ENCODE results near the gene CACHD1. TPM values are rescaled to one million over a fixed set of nuclear protein-coding genes. Genes with fewer than 3 reads are reported as not detected.

Gene CACHD1
- total and polyA plus RNA-seq, 3 donors from 2014 or later, result 7.4 to 10.3 (median 8.3) TPM

DNA sequence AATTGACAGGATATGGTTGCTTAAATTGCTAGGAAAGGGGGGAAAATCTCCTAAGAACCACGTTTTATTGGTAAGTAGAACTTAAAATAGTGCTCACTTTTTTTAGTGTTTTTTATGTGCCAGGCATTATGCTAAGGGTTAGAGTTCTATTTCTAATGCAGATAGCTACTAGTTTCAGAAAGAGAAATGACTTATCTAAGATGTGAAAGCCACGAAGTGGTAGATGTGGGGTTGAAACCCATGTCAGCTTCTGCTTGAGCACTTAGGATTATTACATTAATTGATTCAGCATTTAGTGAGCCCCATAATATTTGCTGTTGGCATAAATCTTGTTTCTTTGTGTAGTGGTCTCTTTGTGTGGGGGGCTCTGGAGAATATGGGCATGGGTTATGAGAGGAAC lies 24.7 kb downstream of the CACHD1 start:
- 34 to 44% methylated on average over 2 of the region's 2 CpGs for WGBS, 2 donors
- H3K4me3 ChIP-seq, result no peak overlapping the region
- TF ChIP-seq POLR2A (IDR thresholded peaks at IDR 0.05), result no peak
- TF ChIP-seq, protein P1, sequence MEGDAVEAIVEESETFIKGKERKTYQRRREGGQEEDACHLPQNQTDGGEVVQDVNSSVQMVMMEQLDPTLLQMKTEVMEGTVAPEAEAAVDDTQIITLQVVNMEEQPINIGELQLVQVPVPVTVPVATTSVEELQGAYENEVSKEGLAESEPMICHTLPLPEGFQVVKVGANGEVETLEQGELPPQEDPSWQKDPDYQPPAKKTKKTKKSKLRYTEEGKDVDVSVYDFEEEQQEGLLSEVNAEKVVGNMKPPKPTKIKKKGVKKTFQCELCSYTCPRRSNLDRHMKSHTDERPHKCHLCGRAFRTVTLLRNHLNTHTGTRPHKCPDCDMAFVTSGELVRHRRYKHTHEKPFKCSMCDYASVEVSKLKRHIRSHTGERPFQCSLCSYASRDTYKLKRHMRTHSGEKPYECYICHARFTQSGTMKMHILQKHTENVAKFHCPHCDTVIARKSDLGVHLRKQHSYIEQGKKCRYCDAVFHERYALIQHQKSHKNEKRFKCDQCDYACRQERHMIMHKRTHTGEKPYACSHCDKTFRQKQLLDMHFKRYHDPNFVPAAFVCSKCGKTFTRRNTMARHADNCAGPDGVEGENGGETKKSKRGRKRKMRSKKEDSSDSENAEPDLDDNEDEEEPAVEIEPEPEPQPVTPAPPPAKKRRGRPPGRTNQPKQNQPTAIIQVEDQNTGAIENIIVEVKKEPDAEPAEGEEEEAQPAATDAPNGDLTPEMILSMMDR (IDR thresholded peaks at IDR 0.05), result no peak
- no peak overlapping the region for H3K27ac ChIP-seq
- no peaks in the 10 kb centered on the region for H3K9me3 ChIP-seq
- no peaks in the 10 kb centered on the region for H3K36me3 ChIP-seq (ENCODE audit: low read depth, missing control alignments)
- no peaks in the 10 kb centered on the region for H3K27me3 ChIP-seq
- no peak for DNase-seq
- no peaks in the 10 kb centered on the region for H3K4me1 ChIP-seq
- intact Hi-C loops (cut with DNase I; ENCODE audit: low total_unique reads), result no loop called here

DNA sequence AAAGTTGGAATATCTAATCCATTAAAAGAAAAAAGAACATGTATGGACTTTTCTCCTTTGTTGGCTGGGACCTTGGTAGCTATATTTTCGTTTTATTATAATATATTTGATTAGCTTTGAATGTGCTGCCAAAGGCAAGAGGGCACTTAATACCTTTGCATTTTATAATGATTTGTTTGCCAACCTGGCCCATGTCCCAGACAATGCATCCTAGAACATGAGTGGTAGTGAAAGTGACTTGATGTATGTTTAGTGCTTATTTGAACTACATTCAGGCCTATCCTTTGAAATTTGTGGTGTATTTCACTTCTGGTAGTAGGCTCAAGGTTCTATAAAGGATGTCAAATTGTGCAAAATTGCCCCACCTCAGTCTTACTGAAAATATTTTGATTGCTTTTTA lies 25.9 kb downstream of the CACHD1 start:
- Histone ChIP-seq H3K9me3 (no peaks in the 10 kb centered on the region), H3K27me3 (no peaks in the 10 kb centered on the region), H3K4me3 (no peak overlapping the region), H3K36me3 (ENCODE audit: low read depth, missing control alignments) (no peaks in the 10 kb centered on the region), H3K27ac (no peak overlapping the region), H3K4me1 (no peaks in the 10 kb centered on the region)
- 64 to 70% methylated on average over 1 of the region's 1 CpG for WGBS, 2 donors
- no peak for DNase-seq
- intact Hi-C loops (cut with DNase I; ENCODE audit: low total_unique reads), result no loop called here
- no peak for TF ChIP-seq POLR2A (IDR thresholded peaks at IDR 0.05)
- TF ChIP-seq, protein P1 (IDR thresholded peaks at IDR 0.05), result no peak

DNA sequence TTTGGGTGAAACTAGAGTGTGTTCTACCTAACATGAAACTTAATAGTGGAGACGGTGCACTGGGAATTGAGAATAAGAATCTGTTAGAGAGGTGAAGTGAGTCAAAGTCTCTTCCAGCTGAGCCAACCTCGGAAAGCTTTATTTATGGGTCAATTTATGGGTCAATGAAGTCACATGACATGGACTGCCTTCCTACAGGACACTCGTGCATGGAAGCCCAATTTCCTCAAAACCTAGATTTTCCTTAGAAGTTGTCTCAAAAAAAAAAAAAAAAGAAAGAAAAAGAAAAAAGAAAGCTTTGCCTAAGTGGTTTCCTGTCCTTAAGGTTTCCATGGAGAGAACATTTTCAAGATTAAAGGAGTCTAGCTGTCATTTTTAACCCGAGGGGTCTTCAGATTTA lies 26.7 kb downstream of the CACHD1 start:
- Histone ChIP-seq H3K4me1 (no peaks in the 10 kb centered on the region), H3K36me3 (ENCODE audit: low read depth, missing control alignments) (no peaks in the 10 kb centered on the region), H3K27ac (no peak overlapping the region), H3K27me3 (no peaks in the 10 kb centered on the region), H3K4me3 (no peak overlapping the region), H3K9me3 (no peaks in the 10 kb centered on the region)
- DNase-seq, result no peak
- intact Hi-C loops (cut with DNase I; ENCODE audit: low total_unique reads), result no loop called here
- TF ChIP-seq POLR2A (IDR thresholded peaks at IDR 0.05), result no peak
- TF ChIP-seq, protein P1 (IDR thresholded peaks at IDR 0.05), result no peak
- WGBS, 2 donors, result 71 to 78% methylated on average over 4 of the region's 4 CpGs

GRCh38 chr1:64497088-64497883 lies 27.4 kb downstream of the CACHD1 start:
- H3K4me1 ChIP-seq, result no peaks in the 10 kb centered on the region
- intact Hi-C loops (cut with DNase I; ENCODE audit: low total_unique reads), result no loop called here
- no peak for DNase-seq
- H3K4me3 ChIP-seq, result no peak overlapping the region
- no peaks in the 10 kb centered on the region for H3K36me3 ChIP-seq (ENCODE audit: low read depth, missing control alignments)
- TF ChIP-seq, protein P1 (IDR thresholded peaks at IDR 0.05), result no peak
- TF ChIP-seq POLR2A (IDR thresholded peaks at IDR 0.05), result no peak
- no peak overlapping the region for H3K27ac ChIP-seq
- no peaks in the 10 kb centered on the region for H3K27me3 ChIP-seq
- WGBS, 2 donors, result 66 to 73% methylated on average over 3 to 4 of the region's 4 CpGs
- no peaks in the 10 kb centered on the region for H3K9me3 ChIP-seq

- TF ChIP-seq POLR2A (IDR thresholded peaks at IDR 0.05), result no peak
- TF ChIP-seq, protein P1 (IDR thresholded peaks at IDR 0.05), result no peak
- WGBS, 2 donors, result 90 to 92% methylated on average over 4 of the region's 4 CpGs
- Histone ChIP-seq H3K4me1 (peaks cover 8% of the 10 kb centered on the region), H3K4me3 (no peak overlapping the region), H3K27ac (no peak overlapping the region), H3K9me3 (no peaks in the 10 kb centered on the region), H3K27me3 (no peaks in the 10 kb centered on the region), H3K36me3 (ENCODE audit: low read depth, missing control alignments) (no peaks in the 10 kb centered on the region)
- no peak for DNase-seq
- intact Hi-C loops (cut with DNase I; ENCODE audit: low total_unique reads), result no loop called here
These were observed 28.4 kb downstream of the CACHD1 start for GRCh38 chr1:64498325-64498724.
